A673 (cell line): ENCODE data around the gene THBS2. TPM values are rescaled to one million over a fixed set of nuclear protein-coding genes. Genes with fewer than 3 reads are reported as not detected.

ENCODE experiments used
- BruUV-seq: library from RNA; stranded (reverse); fragments of 400-500 nt; replicated peaks from 2 replicates; lab custom pipeline; 2021; lab: Mats Ljungman, UMichigan
- CTCF ChIA-PET: fragments of 300-600 bp; sonication (Branson Sonifier 250); formaldehyde crosslinking; loops from one replicate; lab custom pipeline; 2022; ENCODE audit warnings: antibody characterized with exemption; lab: Charles Lee
- POLR2A ChIA-PET: fragments of 300-600 bp; sonication (Branson Sonifier 250); formaldehyde crosslinking; loops from one replicate; lab custom pipeline; 2022; ENCODE audit warnings: antibody characterized with exemption; ENCODE audit not compliant: low non-redundant PET; lab: Charles Lee
- DNase-seq: peaks from one replicate; pipeline ENCODE4 v3.0.0-alpha.2; 2015; ENCODE audit warnings: low spot score
- H3K27ac ChIP-seq: fragments of 200-600 bp; sonication (generic); 2 replicates; pipeline ENCODE4 v1.5.1; 2016; ENCODE audit warnings: mixed run types, low read depth, mild to moderate bottlenecking, mixed read lengths, antibody characterized with exemption, low read length; ENCODE audit not compliant: poor library complexity, severe bottlenecking
- H3K27me3 ChIP-seq: fragments of 200-600 bp; sonication (generic); replicated peaks from 2 replicates; pipeline ENCODE4 v1.6.1; 2017; ENCODE audit warnings: mixed run types, low read depth, mild to moderate bottlenecking, mixed read lengths, antibody characterized with exemption, low read length; ENCODE audit not compliant: insufficient read depth, poor library complexity
- H3K36me3 ChIP-seq: fragments of 200-600 bp; sonication (generic); 2 replicates; pipeline ENCODE4 v1.6.1; 2016; ENCODE audit warnings: mixed run types, mild to moderate bottlenecking, mixed read lengths, antibody characterized with exemption, low read length; ENCODE audit not compliant: insufficient read depth, poor library complexity, severe bottlenecking
- H3K4me1 ChIP-seq: fragments of 200-600 bp; sonication (generic); 2 replicates; pipeline ENCODE4 v1.6.1; 2017; ENCODE audit warnings: mixed run types, mild to moderate bottlenecking, mixed read lengths, antibody characterized with exemption, low read length; ENCODE audit not compliant: insufficient read depth, poor library complexity, severe bottlenecking
- H3K4me3 ChIP-seq: fragments of 200-600 bp; sonication (generic); 2 replicates; pipeline ENCODE4 v1.5.1; 2016; ENCODE audit warnings: low read depth, mixed run types, mild to moderate bottlenecking, mixed read lengths, low read length; ENCODE audit not compliant: poor library complexity, severe bottlenecking
- H3K9me3 ChIP-seq: fragments of 200-600 bp; sonication (generic); 2 replicates; pipeline ENCODE4 v1.6.1; 2016; ENCODE audit warnings: mixed run types, low read depth, mild to moderate bottlenecking, mixed read lengths, antibody characterized with exemption, low read length; ENCODE audit not compliant: poor library complexity, severe bottlenecking
- CTCF ChIP-seq: fragments of 300-800, 200-600 bp; sonication (generic); conservative IDR thresholded peaks from 2 replicates; pipeline ENCODE4 v1.5.1; 2017; ENCODE audit warnings: low read depth, mild to moderate bottlenecking, antibody characterized with exemption, low read length, moderate library complexity, mixed read lengths
- EZH2 ChIP-seq: fragments of 200-600 bp; sonication (generic); IDR thresholded peaks from 2 replicates; pipeline ENCODE4 v1.6.1; 2017; ENCODE audit warnings: borderline replicate concordance, low read depth, mild to moderate bottlenecking, mixed read lengths, antibody characterized with exemption, low read length; ENCODE audit not compliant: poor library complexity, severe bottlenecking
- intact Hi-C: fragments of 100-400 bp; cut with micrococcal nuclease; formaldehyde crosslinking; loops from one replicate; pipeline ENCODE4 v1.10.0; 2022; ENCODE audit not compliant: unreplicated experiment
- total RNA-seq: library from RNA; stranded (reverse); gene quantifications from 2 replicates; pipeline ENCODE4 v1.2.3, GENCODE V29; 2021

Gene THBS2
- total RNA-seq, 1 experiment from 2014 or later = 0.13 TPM

GRCh38 chr6:169291646-169292337 lies 38.1 kb upstream of the THBS2 start:
- H3K36me3 ChIP-seq = no peaks in the 10 kb centered on the region
- CTCF ChIA-PET = no interaction called here
- POLR2A ChIA-PET = interaction anchor here (0.6 kb wide), 1 partner anchor 145 kb away, joined by 3 read pairs; no protein-coding TSS in a partner anchor
- H3K4me3 ChIP-seq = no peak overlapping the region
- H3K4me1 ChIP-seq = peaks cover 4% of the 10 kb centered on the region
- no peaks in the 10 kb centered on the region for H3K27me3 ChIP-seq
- TF ChIP-seq CTCF (no peak), EZH2 (no peak)
- no peak for DNase-seq
- no TSS peak for BruUV-seq
- H3K27ac ChIP-seq = no peak overlapping the region
- intact Hi-C loops = no loop called here
- no peaks in the 10 kb centered on the region for H3K9me3 ChIP-seq

GRCh38 chr6:169291148-169291547 lies 37.5 kb upstream of the THBS2 start:
- CTCF ChIA-PET = no interaction called here
- POLR2A ChIA-PET = interaction anchor here (0.6 kb wide), 1 partner anchor 146 kb away, joined by 3 read pairs; no protein-coding TSS in a partner anchor
- no peak for DNase-seq
- intact Hi-C loops = no loop called here
- Histone ChIP-seq H3K36me3 (no peaks in the 10 kb centered on the region), H3K27me3 (no peaks in the 10 kb centered on the region), H3K9me3 (no peaks in the 10 kb centered on the region), H3K4me3 (no peak overlapping the region), H3K4me1 (peaks cover 4% of the 10 kb centered on the region), H3K27ac (no peak overlapping the region)
- TF ChIP-seq CTCF (no peak), EZH2 (no peak)
- no TSS peak for BruUV-seq

GRCh38 chr6:169289619-169290339 lies 36.1 kb upstream of the THBS2 start:
- CTCF ChIA-PET = no interaction called here
- H3K9me3 ChIP-seq = no peaks in the 10 kb centered on the region
- POLR2A ChIA-PET = no interaction called here
- no peak overlapping the region for H3K27ac ChIP-seq
- TF ChIP-seq EZH2 (no peak), CTCF (no peak)
- no peaks in the 10 kb centered on the region for H3K36me3 ChIP-seq
- peaks cover 4% of the 10 kb centered on the region for H3K4me1 ChIP-seq
- H3K27me3 ChIP-seq = no peaks in the 10 kb centered on the region
- intact Hi-C loops = no loop called here
- no TSS peak for BruUV-seq
- no peak overlapping the region for H3K4me3 ChIP-seq
- no peak for DNase-seq
